ENCODE results near the gene SLC35A3.
"Not testable (repeated sequence)": the region's sequence is repeated elsewhere in the genome, so short reads cannot be mapped to it uniquely, and the experiment has no call there.

The SLC35A3 gene

DNA sequence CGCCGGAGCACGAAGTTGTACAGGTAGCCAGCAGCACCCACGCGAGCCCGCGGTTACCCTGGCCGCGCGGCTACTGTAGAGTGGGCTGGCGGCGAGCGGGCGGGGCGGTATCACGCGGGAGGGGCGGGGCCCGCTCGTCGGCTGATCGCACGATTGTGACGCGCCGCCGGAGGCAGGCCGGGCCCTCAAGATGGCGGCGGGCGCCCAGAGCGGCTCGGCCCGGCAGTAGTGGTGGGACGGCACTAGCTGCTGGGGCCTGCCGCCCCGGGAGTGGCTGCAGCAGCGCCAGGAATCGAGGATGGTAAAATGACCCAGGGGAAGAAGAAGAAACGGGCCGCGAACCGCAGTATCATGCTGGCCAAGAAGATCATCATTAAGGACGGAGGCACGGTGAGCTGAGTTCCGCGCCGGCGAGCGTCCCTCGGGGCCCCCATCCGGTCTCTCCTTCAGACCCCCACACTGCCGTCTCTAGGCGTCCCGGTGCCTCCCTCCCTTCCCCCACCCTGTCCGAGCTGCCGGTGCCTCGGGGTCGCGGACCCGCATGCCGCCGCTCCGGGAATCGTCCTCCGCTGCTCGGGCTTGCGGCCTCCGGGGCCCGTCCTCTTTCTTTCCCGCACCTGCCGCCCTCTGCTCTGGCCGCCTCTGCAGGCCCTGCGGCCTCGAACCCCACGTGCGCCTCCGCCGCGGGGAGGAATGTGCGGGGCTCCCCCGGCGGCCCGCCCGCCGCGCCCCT is 68.3 kb downstream of the SLC35A3 start:
- DNase-seq = peak; percentile 93

DNA sequence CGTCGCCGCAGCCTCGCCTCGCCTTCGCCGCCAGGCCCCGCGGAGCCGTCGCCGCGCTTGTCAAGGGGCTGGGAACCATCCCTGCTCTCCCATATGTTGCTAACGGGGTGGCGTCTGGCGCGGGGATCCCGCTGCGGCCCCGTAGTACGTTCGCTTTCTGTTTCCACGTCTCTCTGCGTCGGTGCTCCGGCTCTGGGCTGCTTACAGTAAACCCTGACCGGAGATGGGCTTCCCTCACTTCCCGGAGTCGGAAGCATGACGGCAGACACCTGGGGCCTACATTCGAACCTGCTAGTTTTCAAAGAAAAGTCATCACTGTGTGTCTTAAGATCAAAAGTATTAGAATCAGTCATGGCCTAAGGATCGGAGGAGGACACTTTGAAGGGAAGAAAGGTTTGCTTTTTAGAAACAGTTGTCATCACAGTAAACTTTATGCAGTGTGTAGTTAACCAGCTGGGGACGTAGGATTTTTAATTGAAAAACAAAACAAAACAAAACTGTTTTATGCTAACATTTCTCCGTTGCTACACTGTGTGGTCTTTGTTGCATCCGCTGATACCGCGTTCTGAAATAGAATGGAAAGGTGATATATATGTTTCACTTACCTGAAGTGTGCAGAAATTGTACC is 69.0 kb downstream of the SLC35A3 start:
- peak; percentile 77 for DNase-seq

DNA sequence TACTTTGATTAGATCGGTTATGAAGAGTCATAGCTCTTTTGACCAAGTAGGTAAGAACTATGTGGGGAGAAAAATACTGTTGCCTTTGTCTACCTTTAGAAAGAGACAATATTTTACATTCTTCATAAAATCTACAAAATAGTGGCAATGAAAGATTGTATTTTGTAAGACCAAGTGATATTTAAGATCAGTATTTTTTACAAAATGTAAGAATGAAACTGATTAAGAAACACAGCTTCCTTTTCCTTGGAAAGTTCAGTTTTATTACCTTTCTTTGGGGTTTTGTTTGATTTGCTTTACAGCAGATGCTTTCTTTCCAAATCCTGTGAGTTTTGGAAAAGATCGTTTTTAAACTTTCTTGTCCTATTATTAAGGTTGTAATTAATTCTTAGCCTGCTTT is 69.8 kb downstream of the SLC35A3 start:
- DNase-seq = no peak

DNA sequence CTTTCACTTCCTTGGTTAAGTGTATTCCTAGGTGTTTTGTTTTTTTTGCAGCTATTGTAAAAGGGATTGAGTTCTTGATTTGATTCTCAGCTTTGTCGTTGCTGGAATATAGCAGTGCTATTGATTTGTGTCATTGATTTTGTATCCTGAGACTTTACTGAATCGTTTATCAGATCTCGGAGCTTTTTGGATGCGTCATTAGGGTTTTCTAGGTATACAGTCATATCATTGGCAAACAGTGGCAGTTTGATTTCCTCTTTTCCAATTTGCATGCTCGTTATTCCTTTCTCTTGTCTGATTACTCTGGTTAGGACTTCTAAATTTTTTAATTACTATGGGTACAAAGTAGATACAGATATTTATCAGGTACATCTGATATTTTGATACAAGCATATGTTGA is 75.4 kb downstream of the SLC35A3 start:
- DNase-seq = no peak

DNA sequence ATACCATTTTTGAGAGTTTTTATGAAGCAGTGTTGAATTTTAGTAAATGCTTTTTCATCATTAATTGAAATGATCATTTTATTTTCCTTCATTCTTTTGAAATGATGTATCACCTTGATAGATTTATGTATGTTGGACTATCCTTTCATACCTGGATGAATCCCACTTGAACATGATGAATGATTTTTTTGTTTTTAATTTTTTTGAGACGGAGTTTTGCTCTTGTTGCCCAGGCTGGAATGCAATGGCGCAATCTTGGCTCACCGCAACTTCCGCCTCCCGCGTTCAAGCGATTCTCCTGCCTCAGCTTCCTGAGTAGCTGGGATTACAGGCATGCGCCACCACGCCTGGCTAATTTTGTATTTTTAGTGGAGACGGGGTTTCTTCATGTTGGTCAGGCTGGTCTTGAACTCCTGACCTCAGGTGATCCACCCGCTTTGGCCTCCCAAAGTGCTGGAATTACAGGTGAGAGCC is 77.5 kb downstream of the SLC35A3 start:
- not testable (repeated sequence) for DNase-seq

DNA sequence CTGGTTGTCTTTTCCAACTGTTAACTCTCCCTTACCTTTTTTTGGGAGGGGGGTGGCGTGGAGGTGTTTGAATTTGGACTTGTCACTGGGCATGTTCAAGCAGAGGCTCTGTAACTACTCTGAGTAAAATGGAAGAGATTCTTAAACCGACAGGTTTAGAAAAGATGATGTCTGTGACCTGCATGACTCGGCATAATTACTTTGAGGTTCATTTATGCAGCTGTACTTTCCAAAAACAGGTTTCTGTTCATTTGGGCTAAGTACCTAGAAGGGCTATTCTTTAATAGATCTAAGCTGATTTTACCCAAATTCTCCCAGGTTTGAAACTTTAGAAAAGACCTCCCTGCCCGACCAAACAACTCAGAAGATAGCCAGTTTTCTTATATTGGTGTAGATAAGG is 80.3 kb downstream of the SLC35A3 start:
- no peak for DNase-seq

DNA sequence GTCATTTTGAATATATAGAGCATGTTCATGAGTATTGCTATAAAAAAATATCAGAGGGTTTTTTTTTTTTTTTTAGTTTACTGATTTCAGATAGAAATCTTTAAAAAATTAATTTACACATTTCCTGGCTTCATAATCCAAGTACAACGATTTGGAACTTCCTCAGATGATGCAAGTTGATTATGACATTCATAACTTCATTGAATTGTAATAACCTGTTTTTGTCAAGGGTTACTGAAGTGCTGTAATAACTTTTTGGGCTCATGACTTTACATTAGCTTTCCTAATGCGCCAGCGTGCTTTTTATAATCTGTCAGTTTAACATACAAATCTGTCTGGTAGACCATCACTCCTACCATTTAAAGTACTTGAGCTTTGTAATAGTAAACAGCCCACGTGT is 81.6 kb downstream of the SLC35A3 start:
- DNase-seq = no peak

DNA sequence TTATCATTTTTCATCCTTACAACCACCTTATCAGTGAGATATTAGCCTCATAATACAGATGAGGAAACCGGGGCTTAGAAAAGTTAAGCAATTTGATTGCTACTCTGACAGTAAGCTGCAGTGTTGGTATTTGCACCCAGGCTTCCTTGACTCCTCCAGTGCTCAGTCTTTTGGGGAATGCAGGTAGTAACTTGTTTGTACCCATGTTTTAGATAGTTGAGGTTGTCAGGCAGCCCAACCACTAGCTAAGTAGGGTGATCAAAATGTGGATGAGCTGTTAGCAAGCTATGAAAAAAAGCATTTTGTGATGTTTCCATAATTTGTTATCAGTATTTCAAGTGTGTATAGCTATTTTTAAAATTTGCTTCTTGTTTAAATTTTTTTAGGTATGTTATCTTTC is 82.1 kb downstream of the SLC35A3 start:
- DNase-seq = no peak

DNA sequence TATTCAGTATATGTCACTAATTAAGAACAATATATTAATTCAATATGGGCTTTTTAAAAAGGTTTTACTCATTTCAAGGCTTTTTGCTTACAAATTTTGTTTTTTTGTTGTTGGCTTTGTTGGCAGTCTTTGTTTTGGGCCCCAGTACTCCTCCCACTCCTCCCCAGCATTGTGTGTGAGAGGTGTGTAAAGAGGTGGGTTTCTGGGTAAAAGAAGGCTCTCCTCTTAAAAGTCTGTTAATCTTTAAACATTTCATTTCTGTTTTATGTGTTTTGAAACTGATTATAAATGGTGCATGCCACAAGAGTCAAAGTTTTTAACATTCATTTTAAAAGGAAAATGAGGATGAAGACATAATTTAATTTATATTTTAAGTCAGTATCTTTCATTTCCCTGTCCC is 83.3 kb downstream of the SLC35A3 start:
- no peak for DNase-seq

DNA sequence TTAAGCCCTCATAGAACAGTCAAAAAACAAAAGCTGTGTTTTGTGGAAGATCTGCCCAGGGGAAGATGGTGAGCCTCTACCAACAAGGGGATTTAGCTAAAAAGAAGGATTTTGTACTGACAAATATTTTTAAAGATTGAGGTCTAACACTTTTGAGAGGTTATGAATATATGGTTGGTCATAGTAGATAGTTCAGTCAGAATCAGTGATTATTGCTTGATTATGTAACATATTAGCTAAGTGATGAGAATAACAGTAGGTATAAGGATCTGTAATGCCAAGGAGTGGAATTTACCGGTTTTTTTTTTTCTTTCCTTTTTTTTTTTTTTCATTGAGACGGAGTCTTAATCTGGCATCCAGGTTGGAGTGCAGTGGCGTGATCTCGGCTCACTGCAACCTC is 83.9 kb downstream of the SLC35A3 start:
- no peak for DNase-seq

DNA sequence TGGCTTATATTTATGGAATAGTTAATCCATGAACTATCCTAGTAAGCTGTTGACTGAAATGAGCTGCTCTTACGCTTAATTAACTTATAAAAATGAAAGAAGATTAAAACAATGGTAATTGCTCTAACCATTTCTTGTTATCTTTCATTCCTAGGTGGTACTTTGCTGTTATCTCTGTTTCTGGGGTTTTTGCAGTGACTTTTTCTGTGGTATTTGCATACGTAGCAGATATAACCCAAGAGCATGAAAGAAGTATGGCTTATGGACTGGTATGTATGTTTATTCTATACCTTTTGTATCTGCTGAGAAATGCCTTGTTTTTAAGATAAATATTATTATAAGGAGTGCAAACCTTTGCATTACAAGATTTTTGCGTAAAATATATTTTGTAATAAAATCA is 91.9 kb downstream of the SLC35A3 start:
- no peak for DNase-seq

DNA sequence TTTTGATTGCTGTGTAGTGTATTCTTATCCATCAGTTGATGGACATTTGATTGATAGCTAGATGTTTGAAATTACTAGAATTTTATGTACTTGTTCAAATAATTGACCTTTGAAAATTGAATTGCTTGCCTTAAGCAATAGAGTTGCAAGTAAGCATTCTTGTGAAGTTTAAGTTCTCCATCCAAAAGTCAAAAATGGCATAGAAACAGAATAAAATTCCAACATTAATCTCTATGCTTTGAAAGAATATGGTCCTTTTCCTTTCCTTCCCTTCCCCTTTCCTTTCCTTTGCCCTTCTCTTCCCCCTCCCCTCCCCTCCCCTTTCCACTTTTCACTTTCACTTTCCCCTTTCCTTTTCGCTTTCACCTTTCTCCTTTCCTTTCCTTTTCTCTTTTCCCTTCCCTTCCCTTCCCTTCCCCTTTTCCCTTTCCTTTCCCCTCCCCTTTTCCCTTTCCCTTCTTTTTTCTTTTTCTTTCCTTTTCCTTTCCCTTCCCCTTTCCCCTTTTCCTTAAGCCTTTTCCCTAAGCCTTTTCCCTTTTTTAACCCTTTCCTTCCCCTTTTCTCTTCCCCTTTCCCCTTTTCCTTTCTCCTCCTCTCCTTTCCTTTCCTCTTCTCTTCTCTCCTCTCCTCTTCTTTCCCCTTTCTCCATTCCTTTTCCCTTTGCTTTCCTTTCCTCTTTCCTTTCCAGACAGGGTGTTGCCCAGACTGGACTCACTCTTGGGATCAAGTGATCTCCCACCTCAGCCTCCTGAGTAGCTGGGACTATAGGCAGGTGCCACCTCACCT is 95.6 kb downstream of the SLC35A3 start:
- no peak for DNase-seq

DNA sequence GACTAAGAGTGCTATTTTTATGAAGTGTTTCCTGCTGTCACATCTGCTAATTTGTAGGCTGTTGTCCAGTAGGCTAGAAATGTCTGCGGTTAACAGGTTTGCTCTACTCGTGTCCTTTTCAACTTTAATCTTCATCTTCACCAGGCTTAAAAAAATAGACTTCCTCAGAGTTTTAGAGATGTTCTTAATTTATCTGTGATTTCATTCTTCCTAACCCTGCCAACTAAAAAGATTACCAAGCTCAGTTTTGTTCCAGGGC is 96.1 kb downstream of the SLC35A3 start:
- DNase-seq = no peak

DNA sequence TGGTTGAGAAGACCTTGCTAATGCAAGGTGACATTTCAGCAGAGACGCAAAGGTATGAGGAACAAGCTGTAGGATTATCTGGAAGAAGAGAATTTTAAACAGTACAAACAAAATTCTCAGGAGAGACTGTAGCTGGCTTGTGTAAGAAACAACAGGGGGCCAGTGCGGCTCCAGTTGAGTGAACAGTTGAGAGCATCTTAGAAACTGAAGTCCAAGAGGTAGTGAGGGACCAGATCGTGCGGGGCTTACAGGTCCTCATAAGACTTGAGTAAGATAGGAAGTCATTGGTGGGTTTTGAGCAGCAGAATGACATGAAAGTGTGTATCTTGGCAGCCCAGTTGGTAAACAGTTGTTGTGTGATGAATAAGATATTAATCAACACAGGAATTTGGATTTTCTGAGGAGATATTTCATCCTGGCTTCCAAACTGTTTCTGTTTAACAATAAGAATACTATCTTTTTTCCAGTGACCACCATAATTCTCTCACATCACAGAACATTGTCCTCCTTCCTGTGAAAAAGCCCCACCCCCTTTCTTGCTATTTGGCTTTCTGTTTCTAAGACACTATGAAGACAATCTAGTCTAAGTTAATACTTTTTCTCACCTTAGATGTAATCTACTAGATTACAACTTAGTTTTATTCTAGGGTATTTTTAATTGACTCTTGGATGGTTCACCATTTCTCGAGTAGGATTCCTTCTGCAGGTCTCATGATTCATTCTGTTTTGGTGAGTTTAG is 100.6 kb downstream of the SLC35A3 start:
- DNase-seq = no peak

DNA sequence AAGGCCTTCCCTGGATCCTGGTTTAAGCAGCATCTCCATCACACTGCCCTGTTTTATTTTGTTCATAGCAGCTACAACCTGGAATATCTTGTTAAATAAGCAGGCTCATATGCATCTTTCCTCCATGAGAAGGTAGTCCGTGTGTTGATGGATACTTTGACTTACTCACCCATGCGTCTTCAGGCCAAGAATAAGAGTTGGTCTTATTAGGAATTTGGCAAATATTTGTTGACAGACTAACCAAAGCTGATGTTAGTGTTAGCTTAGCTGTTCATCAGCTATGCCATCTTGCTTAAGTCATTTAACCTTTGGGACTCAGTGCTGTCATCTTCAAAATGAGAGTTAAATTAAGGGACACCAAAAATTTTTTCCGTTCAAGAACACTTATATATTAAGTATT is 103.7 kb downstream of the SLC35A3 start:
- no peak for DNase-seq

DNA sequence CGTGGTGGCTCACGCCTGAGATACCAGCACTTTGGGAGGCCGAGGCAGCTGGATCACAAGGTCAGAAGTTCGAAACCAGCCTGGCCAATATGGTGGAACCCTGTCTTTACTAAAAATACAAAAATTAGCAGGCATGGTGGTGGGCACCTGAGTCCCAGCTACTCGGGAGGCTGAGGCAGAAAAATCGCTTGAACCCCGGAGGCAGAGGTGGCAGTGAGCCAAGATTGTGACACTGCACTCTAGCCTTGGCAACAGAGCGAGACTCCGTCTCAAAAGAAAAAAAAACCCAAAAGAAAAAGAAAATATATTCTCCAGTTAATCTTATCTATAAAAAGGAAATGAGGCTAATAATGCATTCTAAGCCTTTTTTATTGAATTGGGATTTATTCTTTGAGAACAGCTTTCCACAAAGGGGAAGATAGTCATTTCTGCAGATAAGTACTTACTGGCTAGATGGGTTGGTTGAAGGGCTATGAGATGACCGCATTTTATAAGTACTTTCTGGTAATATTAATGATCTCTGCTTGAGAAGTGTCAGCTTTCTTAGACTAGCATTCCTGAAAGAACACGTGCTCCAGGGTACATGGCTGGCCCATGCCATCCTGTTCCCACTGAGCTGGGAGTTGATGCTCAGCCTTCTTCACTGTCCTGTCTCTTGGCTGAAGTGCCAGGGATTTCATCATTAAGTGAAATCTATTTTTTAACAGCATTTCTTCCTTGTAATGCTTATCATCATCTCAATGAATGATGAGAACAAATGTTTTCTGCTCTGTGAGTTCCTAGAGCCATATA is 105.0 kb downstream of the SLC35A3 start:
- no peak for DNase-seq

DNA sequence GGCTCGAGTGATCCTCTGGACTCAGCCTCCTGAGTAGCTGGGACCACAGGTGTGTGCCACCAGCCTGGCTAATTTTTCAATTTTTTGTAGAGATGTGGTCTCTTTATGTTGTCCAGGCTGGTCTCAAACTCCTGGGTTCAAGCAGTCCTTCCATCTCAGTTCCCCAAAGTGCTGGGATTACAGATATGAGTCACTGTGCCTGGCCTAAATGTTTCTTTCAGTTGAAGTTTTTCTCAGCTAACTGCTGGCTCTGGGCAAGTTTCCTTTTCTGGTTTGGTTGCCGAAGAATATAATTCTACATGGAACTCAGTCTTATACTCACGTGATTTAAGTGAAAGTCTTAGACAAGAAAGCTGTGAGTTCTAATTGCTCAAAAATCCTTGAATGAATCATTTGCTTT is 106.0 kb downstream of the SLC35A3 start:
- DNase-seq = no peak

DNA sequence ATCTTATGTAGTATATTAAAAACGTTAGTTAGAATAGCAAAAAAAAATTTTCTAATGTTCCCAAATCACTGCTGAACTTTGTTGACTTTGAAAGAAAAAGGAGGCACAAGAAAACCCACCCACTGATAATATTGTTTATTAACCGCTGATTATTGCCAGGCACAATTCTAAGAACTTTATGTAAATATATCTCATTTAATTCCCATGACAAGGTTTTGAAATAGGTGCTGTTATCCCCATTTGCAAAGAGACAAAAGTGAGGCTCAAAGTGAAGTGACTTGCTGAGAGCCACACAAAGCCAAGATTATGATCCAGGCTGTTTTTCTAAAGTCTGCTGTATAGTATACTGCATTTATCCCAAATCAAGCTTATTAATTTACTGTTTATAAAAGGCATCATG is 106.5 kb downstream of the SLC35A3 start:
- DNase-seq = no peak

DNA sequence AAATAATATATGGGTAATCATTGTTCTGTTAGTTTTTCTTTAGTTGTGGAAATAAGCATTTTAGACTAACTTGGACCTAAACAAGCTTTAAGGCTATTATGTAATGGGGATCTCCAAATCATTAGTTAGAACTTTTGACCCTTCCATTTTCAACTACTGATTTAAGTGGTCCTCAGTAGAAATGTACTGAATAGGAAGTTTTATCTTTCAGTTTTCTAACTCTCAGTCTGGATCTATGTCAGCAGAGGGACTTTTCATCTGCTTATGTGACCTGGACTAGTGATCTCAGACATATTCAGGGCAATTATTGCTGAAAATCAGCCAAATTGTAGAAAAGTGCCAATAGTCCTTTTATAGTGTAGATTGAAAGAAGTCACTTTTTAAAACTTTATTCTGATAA is 106.9 kb downstream of the SLC35A3 start:
- DNase-seq = no peak

DNA sequence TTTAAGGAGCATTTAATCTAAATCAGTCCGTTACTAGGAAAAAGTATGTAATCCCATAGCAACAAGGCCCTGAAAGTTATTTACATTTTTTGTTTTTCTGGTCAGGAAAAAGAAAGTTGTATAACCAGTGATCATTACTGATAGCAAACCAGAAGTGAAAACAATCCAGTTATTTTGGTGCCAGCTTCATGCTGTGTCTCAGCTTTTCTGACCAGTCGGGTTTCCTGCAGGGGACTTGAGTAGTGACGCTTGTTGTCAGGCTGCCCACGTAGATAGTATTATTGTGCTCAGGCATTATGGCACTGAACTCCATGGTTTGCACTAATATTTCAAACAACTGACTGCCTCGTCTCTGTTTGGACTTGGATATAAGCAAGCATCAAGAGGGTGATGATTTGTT is 107.7 kb downstream of the SLC35A3 start:
- DNase-seq = no peak

DNA sequence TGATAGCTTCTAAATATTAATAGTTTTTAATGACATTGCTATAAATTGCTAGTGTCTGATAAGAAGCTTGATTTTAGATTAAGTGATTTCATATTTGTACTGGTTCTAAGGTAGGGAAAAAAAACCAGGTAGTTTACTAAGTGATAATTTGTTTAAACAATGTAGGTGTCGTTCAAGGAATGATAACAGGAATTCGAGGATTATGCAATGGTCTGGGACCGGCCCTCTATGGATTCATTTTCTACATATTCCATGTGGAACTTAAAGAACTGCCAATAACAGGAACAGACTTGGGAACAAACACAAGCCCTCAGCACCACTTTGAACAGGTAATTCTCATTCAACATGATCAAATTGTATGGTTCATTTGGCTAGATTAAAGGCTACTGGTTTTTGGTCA is 110.5 kb downstream of the SLC35A3 start:
- no peak for DNase-seq

Data from retina (tissue), 1 donor.